Right renal cortex interstitium (tissue), 3 donors: ENCODE results near the gene SLC8A2. TPM values are rescaled to one million over a fixed set of nuclear protein-coding genes. Genes with fewer than 3 reads are reported as not detected.
"Not testable (repeated sequence)": the region's sequence is repeated elsewhere in the genome, so short reads cannot be mapped to it uniquely, and the experiment has no call there.

Source experiments
- DNase-seq, 3 donors: peaks; one replicate each; pipeline ENCODE4 v3.0.0-alpha.2; 2013; ENCODE audit warnings: low read depth in 3 of 3, low spot score in 2 of 3
- polyA plus RNA-seq, 3 donors: library from polyadenylated mRNA; unstranded; fragments of 120-200 nt; gene quantifications; one replicate each; pipeline ENCODE4 v1.2.1, GENCODE V29; 2013; ENCODE audit not compliant: insufficient read length in 3 of 3

Gene SLC8A2
- polyA plus RNA-seq, 3 donors = 0.07 to 0.28 (median 0.08) TPM

- no peak for DNase-seq
Measured at GRCh38 chr19:47416643-47416985, 55.1 kb downstream of the SLC8A2 start.

- no peak for DNase-seq
Measured at GRCh38 chr19:47415953-47416642, 55.6 kb downstream of the SLC8A2 start.

DNA sequence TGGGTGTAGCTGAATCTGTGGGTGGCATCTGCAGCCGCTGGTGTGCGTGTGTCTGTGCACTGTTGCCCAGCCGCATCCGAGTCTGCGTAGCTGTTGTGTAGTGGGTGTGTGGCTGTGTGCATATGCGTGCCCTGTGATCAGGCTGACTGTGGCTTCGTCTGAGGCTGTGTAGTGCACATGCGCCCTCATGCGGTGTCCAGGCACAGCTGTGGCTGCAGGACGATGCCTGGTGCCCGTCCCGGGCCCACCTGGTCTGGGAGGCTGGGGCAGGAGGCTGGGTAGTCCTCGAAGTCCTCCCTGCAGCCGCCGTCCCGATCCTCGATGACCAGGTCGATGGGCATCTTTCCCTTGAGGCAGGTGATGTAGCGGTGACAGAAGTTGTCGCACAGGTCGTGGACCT is 57.2 kb downstream of the SLC8A2 start:
- DNase-seq = no peak

DNA sequence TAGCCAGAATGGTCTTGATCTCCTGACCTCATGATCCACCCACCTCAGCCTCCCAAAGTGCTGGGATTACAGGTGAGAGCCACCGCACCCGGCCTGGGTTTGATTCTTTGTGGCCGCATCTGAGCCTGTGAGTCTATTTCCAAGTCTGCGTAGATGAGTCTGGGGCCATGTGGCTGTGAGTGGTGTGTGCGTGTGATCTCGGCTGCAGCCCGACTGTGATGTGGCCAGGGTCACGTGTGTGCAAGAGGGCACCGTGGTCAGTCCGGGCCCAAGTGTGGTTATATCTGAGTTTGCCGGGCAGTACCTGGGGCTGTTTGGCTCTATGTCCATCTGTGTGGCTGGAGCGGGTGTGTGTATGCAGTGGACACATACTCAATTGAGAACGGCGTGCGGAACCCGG is 57.8 kb downstream of the SLC8A2 start:
- DNase-seq = no peak

- not testable (repeated sequence) for DNase-seq
Measured at GRCh38 chr19:47411696-47412095, 60.0 kb downstream of the SLC8A2 start.

- no peak for DNase-seq
Measured at GRCh38 chr19:47411101-47411500, 60.6 kb downstream of the SLC8A2 start.

GRCh38 chr19:47408156-47408938 is 63.3 kb downstream of the SLC8A2 start:
- no peak for DNase-seq

DNA sequence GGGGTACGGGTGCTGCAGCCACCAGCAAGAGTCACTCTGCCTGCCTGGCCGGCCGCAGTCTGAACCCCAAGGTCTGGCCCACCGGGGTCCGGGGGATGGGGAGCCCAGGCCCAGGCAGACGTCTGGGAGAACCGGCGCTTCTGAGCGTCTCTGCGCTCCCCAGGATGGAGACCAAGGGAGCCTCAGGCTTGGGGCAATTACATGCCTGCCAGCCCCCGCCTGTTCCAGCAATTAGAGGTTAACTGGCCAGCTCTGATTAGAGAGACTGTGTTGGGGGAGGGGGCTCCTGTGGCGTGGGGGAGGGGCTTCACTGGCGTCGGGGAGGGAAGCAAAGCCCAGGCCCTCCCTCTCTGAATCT is 64.3 kb downstream of the SLC8A2 start:
- no peak for DNase-seq

- no peak for DNase-seq
Measured at GRCh38 chr19:47406711-47407416, 64.8 kb downstream of the SLC8A2 start.

- no peak for DNase-seq
Measured at GRCh38 chr19:47405854-47406417, 65.8 kb downstream of the SLC8A2 start.

DNA sequence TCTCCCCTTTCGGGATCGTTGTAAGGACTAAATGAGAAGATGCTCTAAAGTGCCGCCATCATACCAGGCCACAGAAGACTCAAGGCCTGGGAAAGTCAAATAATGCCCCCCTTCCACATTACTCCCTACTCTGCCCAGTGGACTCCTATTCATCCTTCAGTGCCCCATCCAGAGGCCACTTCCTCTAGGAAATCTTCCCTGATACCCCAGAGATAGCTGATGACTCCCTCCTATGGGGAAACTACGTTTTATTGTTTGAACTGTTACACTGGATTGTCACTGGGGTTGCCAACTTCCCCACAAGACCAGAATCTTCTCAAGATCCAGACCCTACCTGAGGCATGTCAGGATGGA is 66.5 kb downstream of the SLC8A2 start:
- DNase-seq = no peak

GRCh38 chr19:47404334-47405196 is 67.1 kb downstream of the SLC8A2 start:
- no peak for DNase-seq

DNA sequence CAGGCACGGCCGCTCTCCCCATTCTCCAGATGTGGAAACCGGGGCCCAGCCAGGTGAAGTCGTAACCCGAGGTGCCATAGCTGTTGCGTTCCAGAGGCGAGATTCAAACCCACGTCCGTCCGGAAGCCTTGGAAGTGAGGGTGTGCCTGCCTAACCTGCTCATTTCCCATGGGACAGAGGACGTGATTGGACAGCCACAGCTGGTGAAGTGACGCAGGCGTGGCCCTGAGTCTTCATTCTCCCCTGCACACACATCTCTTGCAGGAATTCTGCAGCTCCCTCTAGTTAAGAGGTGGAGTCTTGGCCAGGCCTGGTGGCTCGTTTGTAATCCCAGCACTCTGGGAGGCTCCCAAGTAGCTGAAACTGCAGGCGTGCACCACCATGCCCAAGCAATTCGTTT is 69.2 kb downstream of the SLC8A2 start:
- DNase-seq = no peak

- no peak for DNase-seq
Measured at GRCh38 chr19:47398707-47399597, 72.7 kb downstream of the SLC8A2 start.

- peak; percentile 7 to 33 (median 21) for DNase-seq
Measured at GRCh38 chr19:47391510-47392223, 80.0 kb downstream of the SLC8A2 start.

DNA sequence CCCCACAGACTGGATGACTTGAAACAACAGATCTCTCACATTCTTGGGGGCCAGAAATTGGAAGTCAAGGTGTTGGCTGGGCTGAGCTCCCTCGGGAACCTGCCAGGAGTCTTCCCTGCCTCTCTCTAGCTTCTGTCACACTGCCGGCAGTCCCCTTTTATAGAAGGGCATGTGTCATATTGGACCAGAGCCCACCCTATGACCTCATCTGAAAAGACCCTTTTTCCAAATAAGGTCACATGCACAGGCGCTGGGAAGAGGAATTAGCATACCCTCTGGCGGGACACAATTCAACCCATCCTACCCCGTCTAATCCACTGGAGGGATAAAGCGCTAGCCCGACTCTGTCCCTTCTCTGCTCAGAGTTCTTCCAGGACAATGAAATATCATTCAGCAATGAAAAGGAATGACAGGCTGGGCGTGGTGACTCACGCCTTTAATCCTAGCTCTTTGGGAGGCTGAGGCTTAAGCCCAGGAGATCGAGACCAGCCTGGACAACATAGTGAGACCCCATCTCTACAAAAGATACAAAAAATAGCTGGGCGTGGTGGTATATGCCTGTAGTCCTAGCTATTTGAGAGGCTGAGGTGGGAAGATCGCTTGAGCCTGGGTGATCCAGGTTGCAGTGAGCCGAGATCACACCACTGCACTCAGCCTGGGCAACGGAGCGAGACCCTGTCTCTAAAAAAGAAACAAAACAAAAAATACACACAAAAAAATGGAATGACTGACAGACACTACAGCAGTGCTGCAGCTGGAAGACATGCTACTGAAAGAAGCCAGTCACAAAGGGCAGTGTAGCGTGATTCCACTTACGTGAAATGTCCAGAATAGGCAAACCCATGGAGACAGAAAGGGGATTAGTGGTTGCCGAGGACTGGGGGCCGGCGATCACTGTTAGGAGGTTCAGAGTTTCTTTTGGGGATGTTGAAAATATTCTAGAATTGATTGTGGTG is 80.9 kb downstream of the SLC8A2 start:
- no peak for DNase-seq

DNA sequence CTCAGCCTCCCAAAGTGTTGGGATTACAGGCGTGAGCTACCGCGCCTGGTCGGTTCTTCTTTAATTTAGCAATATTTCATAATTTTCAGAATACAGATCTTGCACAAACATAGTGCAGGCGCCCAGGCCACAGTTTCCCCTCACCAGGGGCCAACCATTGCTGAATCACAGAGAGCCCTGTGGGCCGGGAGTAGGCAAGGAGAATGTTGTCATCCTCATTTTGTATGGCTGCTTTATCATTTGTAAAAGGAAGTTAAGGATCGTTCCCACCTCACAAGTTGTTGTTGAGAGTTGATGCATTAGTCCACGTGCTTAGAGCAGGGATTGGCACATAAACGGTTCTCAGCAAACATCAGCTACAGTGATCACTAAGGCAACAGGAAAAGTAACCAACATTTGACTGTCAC is 82.5 kb downstream of the SLC8A2 start:
- no peak for DNase-seq

GRCh38 chr19:47388721-47389120 is 83.0 kb downstream of the SLC8A2 start:
- not testable (repeated sequence) for DNase-seq
